Gastrocnemius medialis (tissue), 4 donors: Measurements from ENCODE around the gene PLPP1.

Source experiments
- POLR2A ChIP-seq, 2 donors: fragments of 450-650 bp; IDR thresholded peaks; one replicate each; pipeline ENCODE4 v1.6.1; 2017; ENCODE audit warnings: antibody characterized with exemption in 2 of 2, mild to moderate bottlenecking in 2 of 2, moderate library complexity in 2 of 2
- TF ChIP-seq, protein P1 (sequence below), 5 experiments: fragments of 450-650 bp in 3 of 5; fragments of 200-600 bp in 2 of 5; sonication (generic) in 2 of 5; IDR thresholded peaks in 4 of 5; conservative IDR thresholded peaks in 1 of 5; 1 replicate in 4 of 5; 2 replicates in 1 of 5; pipeline ENCODE4 v1.5.1; 2016 to 2019; ENCODE audit warnings: antibody characterized with exemption in 5 of 5, mild to moderate bottlenecking in 3 of 5, moderate library complexity in 3 of 5

DNA sequence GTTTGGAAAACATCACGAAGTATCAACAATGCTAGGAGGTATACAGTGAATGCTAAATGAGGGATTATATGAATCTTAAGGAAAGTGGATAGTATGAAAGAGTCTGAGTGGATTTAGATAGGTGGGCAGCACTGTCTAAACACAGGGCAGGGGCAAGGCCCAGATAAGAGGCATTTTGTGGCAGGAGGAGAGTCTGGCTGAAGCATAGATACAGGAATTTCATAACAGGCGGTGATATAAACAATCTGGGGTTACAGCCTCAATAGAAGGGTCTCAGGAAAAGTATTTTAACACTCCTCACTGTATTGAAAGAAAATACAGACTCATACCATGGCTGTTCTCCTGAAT is 96.9 kb downstream of the PLPP1 start:
- TF ChIP-seq, protein P1, sequence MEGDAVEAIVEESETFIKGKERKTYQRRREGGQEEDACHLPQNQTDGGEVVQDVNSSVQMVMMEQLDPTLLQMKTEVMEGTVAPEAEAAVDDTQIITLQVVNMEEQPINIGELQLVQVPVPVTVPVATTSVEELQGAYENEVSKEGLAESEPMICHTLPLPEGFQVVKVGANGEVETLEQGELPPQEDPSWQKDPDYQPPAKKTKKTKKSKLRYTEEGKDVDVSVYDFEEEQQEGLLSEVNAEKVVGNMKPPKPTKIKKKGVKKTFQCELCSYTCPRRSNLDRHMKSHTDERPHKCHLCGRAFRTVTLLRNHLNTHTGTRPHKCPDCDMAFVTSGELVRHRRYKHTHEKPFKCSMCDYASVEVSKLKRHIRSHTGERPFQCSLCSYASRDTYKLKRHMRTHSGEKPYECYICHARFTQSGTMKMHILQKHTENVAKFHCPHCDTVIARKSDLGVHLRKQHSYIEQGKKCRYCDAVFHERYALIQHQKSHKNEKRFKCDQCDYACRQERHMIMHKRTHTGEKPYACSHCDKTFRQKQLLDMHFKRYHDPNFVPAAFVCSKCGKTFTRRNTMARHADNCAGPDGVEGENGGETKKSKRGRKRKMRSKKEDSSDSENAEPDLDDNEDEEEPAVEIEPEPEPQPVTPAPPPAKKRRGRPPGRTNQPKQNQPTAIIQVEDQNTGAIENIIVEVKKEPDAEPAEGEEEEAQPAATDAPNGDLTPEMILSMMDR (IDR thresholded peaks at IDR 0.05 in 4 of 5, conservative IDR thresholded peaks at IDR 0.05 in 1 of 5), result no peak
- TF ChIP-seq POLR2A (IDR thresholded peaks at IDR 0.05), result no peak
